K562 (cell line): ENCODE measurements around the gene MICU1. TPM values are rescaled to one million over a fixed set of nuclear protein-coding genes. Genes with fewer than 3 reads are reported as not detected.

Experiments
- ATAC-seq: fragments of 200-7000 bp; cut with Tn5 transposase; 3 replicates; pipeline ENCODE4 v1.9.1; 2020; ENCODE audit warnings: moderate library complexity
- BruUV-seq: library from RNA; stranded (reverse); fragments of 400-500 nt; replicated peaks from 2 replicates; lab custom pipeline; 2021; lab: Mats Ljungman, UMichigan
- CTCF ChIA-PET: fragments of 300-600 bp; formaldehyde crosslinking; extraction: SDS; loops from one replicate; lab custom pipeline; 2021; ENCODE audit warnings: low intra/inter-chr PET ratio; lab: Yijun Ruan, JAX
- POLR2A ChIA-PET: fragments of 300-600, 350-650 bp; sonication (Branson Sonifier 250); formaldehyde crosslinking; extraction: SDS; loops from one replicate; lab custom pipeline; 2021; ENCODE audit warnings: antibody characterized with exemption, inconsistent platforms; lab: Yijun Ruan, JAX
- DNase-seq, 4 experiments: peaks; one replicate each; pipeline versions ENCODE4 v3.0.0 to v3.0.0-alpha.2; 2011 to 2018; ENCODE audit warnings: low spot score in 3 of 4, mixed read lengths in 3 of 4; ENCODE audit errors: extremely low read depth in 1 of 4
- FAIRE-seq: peaks from 2 replicates; lab custom pipeline; 2011; peaks lifted over from hg19 to GRCh38; lab: Jason Lieb, UNC
- H2AFZ ChIP-seq: 2 replicates; pipeline ENCODE4 v1.6.0; 2011; ENCODE audit warnings: low read depth, low read length, control low read depth, inconsistent platforms
- H3K27ac ChIP-seq: fragments of 200-600 bp; 3 replicates; pipeline ENCODE4 v1.8.0; 2011; ENCODE audit warnings: low read depth, mild to moderate bottlenecking, control low read depth, inconsistent platforms, low read length, moderate library complexity, mixed read lengths; ENCODE audit errors: extremely low read depth
- H3K27me3 ChIP-seq, 2 experiments: fragments of 300-600 bp in 1 of 2; 2 replicates in 1 of 2; 3 replicates in 1 of 2; pipeline versions ENCODE4 v1.6.0 to v1.8.0; 2011; ENCODE audit warnings: inconsistent platforms in 2 of 2, low read length in 2 of 2, mild to moderate bottlenecking in 1 of 2, mixed read lengths in 1 of 2, moderate library complexity in 1 of 2; ENCODE audit not compliant: control insufficient read depth in 2 of 2, insufficient read depth in 2 of 2
- H3K36me3 ChIP-seq: fragments of 300-600 bp; 3 replicates; pipeline ENCODE4 v1.8.0; 2011; ENCODE audit warnings: mild to moderate bottlenecking, low read length, inconsistent platforms; ENCODE audit not compliant: control insufficient read depth, insufficient read depth
- H3K4me1 ChIP-seq, 2 experiments: fragments of 200-600 bp in 1 of 2; replicated peaks in 1 of 2; 2 replicates in 1 of 2; 3 replicates in 1 of 2; pipeline versions ENCODE4 v1.5.1 to v1.8.0; 2011; ENCODE audit warnings: inconsistent platforms in 2 of 2, low read length in 2 of 2, mild to moderate bottlenecking in 1 of 2, mixed read lengths in 1 of 2, moderate library complexity in 1 of 2; ENCODE audit not compliant: control insufficient read depth in 2 of 2, insufficient read depth in 2 of 2
- H3K4me2 ChIP-seq: 2 replicates; pipeline ENCODE4 v1.6.1; 2011; ENCODE audit warnings: low read length, control low read depth, inconsistent platforms, mixed read lengths; ENCODE audit not compliant: insufficient read depth
- H3K4me3 ChIP-seq: fragments of 200-600 bp; sonication (generic), shearing (Covaris generic); 2 replicates; pipeline ENCODE4 v1.5.1; 2016; ENCODE audit warnings: control low read depth, inconsistent platforms
- H3K79me2 ChIP-seq: fragments of 200-600 bp; 3 replicates; pipeline ENCODE4 v1.8.0; 2011; ENCODE audit warnings: low read length, inconsistent platforms; ENCODE audit not compliant: control insufficient read depth, insufficient read depth
- H3K9ac ChIP-seq, 2 experiments: 2 replicates each; pipeline versions ENCODE4 v1.6.0 to v1.6.1; 2011; ENCODE audit warnings: low read depth in 2 of 2, low read length in 2 of 2, control low read depth in 1 of 2, inconsistent platforms in 1 of 2, mild to moderate bottlenecking in 1 of 2, mixed read lengths in 1 of 2; ENCODE audit not compliant: insufficient read depth in 1 of 2
- H3K9me1 ChIP-seq: one replicate; pipeline ENCODE4 v1.6.0; 2011; ENCODE audit warnings: inconsistent platforms, mild to moderate bottlenecking, low read length, moderate library complexity; ENCODE audit not compliant: control insufficient read depth, insufficient read depth
- H3K9me3 ChIP-seq: replicated peaks from 2 replicates; pipeline ENCODE4 v1.5.1; 2011; ENCODE audit warnings: low read depth, low read length, inconsistent platforms; ENCODE audit not compliant: control insufficient read depth, insufficient read depth
- H4K20me1 ChIP-seq: replicated peaks from 2 replicates; pipeline ENCODE4 v1.6.1; 2011; ENCODE audit warnings: low read length, inconsistent platforms, mixed read lengths; ENCODE audit not compliant: control insufficient read depth, insufficient read depth
- CTCFL ChIP-seq: IDR thresholded peaks from 2 replicates; pipeline ENCODE4 v1.6.1; 2011; ENCODE audit warnings: borderline replicate concordance, low read depth, mild to moderate bottlenecking, moderate library complexity, low read length; ENCODE audit not compliant: insufficient read depth, poor library complexity, severe bottlenecking
- E4F1 ChIP-seq: fragments of 250-450 bp; sonication (Bioruptor Pico); IDR thresholded peaks from 2 replicates; pipeline ENCODE4 v1.5.0; 2021; ENCODE audit warnings: mild to moderate bottlenecking, borderline replicate concordance
- KDM4B ChIP-seq, 2 experiments: fragments of 450-650 bp in 1 of 2; sonication (generic) in 1 of 2; IDR thresholded peaks; 2 replicates each; pipeline ENCODE4 v1.6.1; 2016 to 2017; ENCODE audit warnings: borderline replicate concordance in 2 of 2, antibody characterized with exemption in 1 of 2, low read depth in 1 of 2, mild to moderate bottlenecking in 1 of 2
- RBFOX2 ChIP-seq: fragments of 200-400 bp; formaldehyde crosslinking; IDR thresholded peaks from 2 replicates; pipeline ENCODE4 v1.6.1; 2017; ENCODE audit warnings: low read depth, mild to moderate bottlenecking, low read length, moderate library complexity
- SIN3A ChIP-seq, 2 experiments: fragments of 150-350 bp in 1 of 2; IDR thresholded peaks; 2 replicates each; pipeline ENCODE4 v1.6.1; 2011 to 2016; ENCODE audit warnings: borderline replicate concordance in 2 of 2, low read depth in 2 of 2, low read length in 2 of 2, mild to moderate bottlenecking in 2 of 2, moderate library complexity in 2 of 2; ENCODE audit not compliant: control insufficient read depth in 1 of 2
- TCF3 ChIP-seq: sonication (generic); formaldehyde crosslinking; IDR thresholded peaks from 2 replicates; pipeline ENCODE4 v1.4.0; 2020; ENCODE audit warnings: mild to moderate bottlenecking, missing genetic modification reagents
- TCF7 ChIP-seq: sonication (generic); IDR thresholded peaks from 2 replicates; pipeline ENCODE4 v1.6.1; 2016; ENCODE audit warnings: antibody characterized with exemption, borderline replicate concordance
- WHSC1 ChIP-seq: IDR thresholded peaks from one replicate; pipeline ENCODE4 v1.6.1; 2012; ENCODE audit warnings: low read length, control low read depth, inconsistent platforms
- ZNF583 ChIP-seq: fragments of 250-450 bp; sonication (Bioruptor Pico); IDR thresholded peaks from 2 replicates; pipeline ENCODE4 v1.4.0; 2020
- WGBS: fragments of 100-300 bp; shearing (Covaris generic); methylation state at CpG from one replicate; pipeline ENCODE4 v1.1.6; 2016; ENCODE audit warnings: low coverage, mixed read lengths; ENCODE audit not compliant: insufficient coverage; ENCODE audit errors: missing lambda C conversion rate; 5-methylcytosine and 5-hydroxymethylcytosine counted together
- in situ Hi-C: fragments of 300-500 bp; cut with MboI; formaldehyde crosslinking; loops from 4 replicates; pipeline ENCODE4 v1.15.0; 2018; ENCODE audit warnings: inconsistent platforms, mixed read lengths
- intact Hi-C: fragments of 100-400 bp; cut with micrococcal nuclease; formaldehyde crosslinking; loops from 2 replicates; pipeline ENCODE4 v1.14.2; 2022
- polyA plus RNA-seq, 8 experiments: library from polyadenylated mRNA; depleted of rRNA in 4 of 8; stranded (reverse) in 5 of 8; unstranded in 3 of 8; fragments of >200 nt; fragmentation: Nextera tagmentation in 2 of 8; fragmentation: Illumina TruSeq in 1 of 8; extraction: Ambion mirVana in 2 of 8; extraction: Trizol in 1 of 8; gene quantifications; 2 replicates each; pipeline versions ENCODE4 v1.2.1 to v1.2.3, GENCODE V29; 2011 to 2014; ENCODE audit warnings: inconsistent platforms in 1 of 8, missing spikeins in 1 of 8
- total RNA-seq, 7 experiments: library from RNA; depleted of rRNA in 6 of 7; stranded (reverse); fragments of >200 nt in 6 of 7; fragmentation: Illumina TruSeq in 2 of 7; extraction: Trizol in 2 of 7; gene quantifications; 2 replicates each; pipeline versions ENCODE4 v1.2.1 to v1.2.3, GENCODE V29; 2011 to 2021; ENCODE audit warnings: low replicate concordance in 1 of 7

The MICU1 gene
- total and polyA plus RNA-seq, 9 of the 15 experiments (the other 6 are each of a cell fraction or from before 2014, with no cell fraction given), result 29.3 to 76.8 (median 48.4) TPM

- no peak overlapping the region for H2AFZ ChIP-seq
- 47% methylated on average over 3 of the region's 3 CpGs for WGBS
- DNase-seq, result no peak
- no peak for ATAC-seq
- no peak overlapping the region for H3K4me2 ChIP-seq
- no peak overlapping the region for H3K4me3 ChIP-seq
- no TSS peak for BruUV-seq
- ChIA-PET POLR2A (interaction anchor here (0.5 to 1.0 kb wide), 3 partner anchors 14 to 227 kb away, joined by 3 read pairs; no protein-coding TSS in a partner anchor), CTCF (no interaction called here)
- intact Hi-C loops (no loop called here), in situ Hi-C loops (no loop called here)
- FAIRE-seq, result no peak
- H3K27me3 ChIP-seq, result no peaks in the 10 kb centered on the region
- peaks cover 0 to 14% of the 10 kb centered on the region in 2 experiments; a peak in 3 of 5 replicates for H3K4me1 ChIP-seq
- no peaks in the 10 kb centered on the region for H3K9me3 ChIP-seq
- no peaks in the 10 kb centered on the region for H3K79me2 ChIP-seq
- H3K9me1 ChIP-seq, result no peaks in the 10 kb centered on the region
- no peak overlapping the region for H3K9ac ChIP-seq
- no peak overlapping the region for H3K27ac ChIP-seq
- H3K36me3 ChIP-seq, result peaks cover 3% of the 10 kb centered on the region; the same call in 1 of the 3 replicates
- no peaks in the 10 kb centered on the region for H4K20me1 ChIP-seq
- TF ChIP-seq TCF3 (CRISPR knock-in tag), result no peak
Measured at GRCh38 chr10:72462261-72462660, 163.6 kb downstream of the MICU1 start.

- Histone ChIP-seq H3K4me2 (no peak overlapping the region), H4K20me1 (no peaks in the 10 kb centered on the region), H3K79me2 (no peaks in the 10 kb centered on the region), H3K4me1 (peaks cover 0 to 8% of the 10 kb centered on the region in 2 experiments; a peak in 4 of 5 replicates), H3K36me3 (peaks cover 3% of the 10 kb centered on the region; the same call in 1 of the 3 replicates), H3K4me3 (no peak overlapping the region), H3K9me1 (no peaks in the 10 kb centered on the region), H2AFZ (no peak overlapping the region), H3K27ac (no peak overlapping the region), H3K9me3 (no peaks in the 10 kb centered on the region), H3K27me3 (no peaks in the 10 kb centered on the region), H3K9ac (no peak overlapping the region)
- DNase-seq, result peak in 1 of 4 experiments; percentile 11
- intact Hi-C loops, result no loop called here
- in situ Hi-C loops, result no loop called here
- no TSS peak for BruUV-seq
- WGBS, result 27% methylated on average over 2 of the region's 2 CpGs
- ChIA-PET CTCF (no interaction called here), POLR2A (interaction anchor here (1.2 kb wide), 1 partner anchor 11 kb away, joined by 4 read pairs; no protein-coding TSS in a partner anchor)
- ATAC-seq, result no peak; the same call in 2 of the 3 replicates
- FAIRE-seq, result no peak
- TF ChIP-seq E4F1 (CRISPR knock-in tag) (no peak), SIN3A (IDR thresholded peaks at IDR 0.05; ENCODE audit: borderline replicate concordance in 2 of 2, control insufficient read depth in 1 of 2, low read depth in 2 of 2, low read length in 2 of 2) (no peak), KDM4B (IDR thresholded peaks at IDR 0.05; ENCODE audit: borderline replicate concordance in 2 of 2, low read depth in 1 of 2) (no peak), RBFOX2 (no peak), ZNF583 (CRISPR knock-in tag) (no peak), TCF7 (no peak), CTCFL (no peak), WHSC1 (no peak)
Measured at GRCh38 chr10:72461085-72461484, 164.8 kb downstream of the MICU1 start.
